ENCODE data around the gene DTX2.
"Not testable (repeated sequence)": the region's sequence is repeated elsewhere in the genome, so short reads cannot be mapped to it uniquely, and the experiment has no call there.

Gene DTX2

DNA sequence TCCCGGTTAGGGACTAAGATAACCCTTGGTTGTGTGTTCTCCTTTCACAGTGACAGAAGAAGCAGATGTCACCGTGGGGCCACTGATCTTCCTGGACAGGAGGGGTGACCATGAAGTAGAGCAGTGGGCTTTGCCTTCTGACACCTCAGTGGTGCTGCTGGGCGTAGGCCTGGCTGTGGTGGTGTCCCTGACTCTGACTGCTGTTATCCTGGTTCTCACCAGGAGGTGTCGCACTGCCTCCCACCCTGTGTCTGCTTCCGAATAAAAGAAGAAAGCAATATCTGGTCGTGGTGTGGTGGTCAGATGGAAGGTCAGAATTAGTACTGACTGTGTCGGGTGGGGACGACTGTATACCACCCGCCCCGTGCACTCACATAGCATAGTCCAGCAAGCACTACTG lies 19.7 kb upstream of the DTX2 start:
- POLR2A ChIA-PET (ENCODE audit: low non-redundant PET); DNase-seq (ENCODE audit: low spot score); H3K27ac ChIP-seq; CTCF ChIA-PET: not testable (repeated sequence)

DNA sequence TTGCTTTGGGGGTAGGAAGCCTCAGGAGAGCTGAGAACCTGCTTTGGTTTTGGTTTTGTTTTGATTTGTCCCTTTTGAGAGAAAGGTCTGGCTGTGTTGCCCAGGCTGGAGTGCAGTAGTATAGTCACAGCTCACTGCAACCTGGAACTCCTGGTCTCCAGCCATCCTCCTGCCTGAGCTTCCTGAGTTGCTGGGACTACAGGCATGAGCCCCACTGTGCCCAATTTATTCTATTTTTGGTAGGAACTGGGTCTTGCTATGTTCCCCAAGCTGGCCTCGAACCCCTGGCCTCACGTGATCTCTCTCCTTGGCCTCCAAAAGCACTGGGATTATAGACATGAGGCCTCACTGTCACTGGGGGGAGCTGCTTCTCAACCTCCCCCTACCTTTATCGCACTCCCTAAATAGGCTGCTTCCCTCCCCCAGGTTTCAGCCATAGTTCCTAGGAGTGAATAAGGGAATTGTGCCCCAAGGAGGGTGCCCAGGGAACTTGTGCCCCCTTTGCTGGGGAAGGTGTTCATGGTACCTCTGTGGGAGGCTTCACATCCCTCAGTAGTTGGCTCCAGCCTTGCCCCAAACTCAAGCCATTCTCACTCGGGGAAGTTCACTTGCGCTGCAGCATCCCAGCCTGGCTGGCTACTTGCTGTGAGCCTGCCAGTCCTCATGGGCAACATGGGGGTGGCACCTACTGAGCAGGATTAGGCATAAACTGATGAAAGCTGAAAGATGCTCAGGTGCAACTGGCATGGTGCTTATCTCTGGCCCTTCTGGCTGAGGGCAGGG lies 18.7 kb upstream of the DTX2 start:
- H3K27ac ChIP-seq = peak overlapping the region; percentile 50
- DNase-seq (ENCODE audit: low spot score); CTCF ChIA-PET; POLR2A ChIA-PET (ENCODE audit: low non-redundant PET): not testable (repeated sequence)

DNA sequence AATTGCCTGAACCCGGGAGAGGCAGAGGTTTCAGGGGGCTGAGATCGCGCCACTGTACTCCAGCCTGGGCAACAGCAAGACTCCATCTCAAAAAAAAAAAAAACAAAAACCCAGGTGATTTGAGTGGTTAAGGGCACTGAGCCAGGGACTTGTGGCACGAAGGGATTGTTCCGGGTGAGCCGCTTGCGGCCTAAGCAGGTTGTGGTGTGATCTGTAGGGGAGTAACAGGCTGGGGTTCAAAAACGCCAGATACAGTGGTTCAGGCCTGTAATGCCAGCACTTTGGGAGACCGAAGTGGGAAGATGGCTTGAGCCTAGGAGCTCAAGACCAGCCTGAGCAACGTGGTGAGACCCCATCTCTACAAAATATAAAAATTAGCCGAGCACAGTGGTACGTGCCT lies 17.7 kb upstream of the DTX2 start:
- H3K27ac ChIP-seq = peak overlapping the region; percentile 80; the same call in 1 of the 2 replicates
- CTCF ChIA-PET; POLR2A ChIA-PET (ENCODE audit: low non-redundant PET); DNase-seq (ENCODE audit: low spot score): not testable (repeated sequence)

DNA sequence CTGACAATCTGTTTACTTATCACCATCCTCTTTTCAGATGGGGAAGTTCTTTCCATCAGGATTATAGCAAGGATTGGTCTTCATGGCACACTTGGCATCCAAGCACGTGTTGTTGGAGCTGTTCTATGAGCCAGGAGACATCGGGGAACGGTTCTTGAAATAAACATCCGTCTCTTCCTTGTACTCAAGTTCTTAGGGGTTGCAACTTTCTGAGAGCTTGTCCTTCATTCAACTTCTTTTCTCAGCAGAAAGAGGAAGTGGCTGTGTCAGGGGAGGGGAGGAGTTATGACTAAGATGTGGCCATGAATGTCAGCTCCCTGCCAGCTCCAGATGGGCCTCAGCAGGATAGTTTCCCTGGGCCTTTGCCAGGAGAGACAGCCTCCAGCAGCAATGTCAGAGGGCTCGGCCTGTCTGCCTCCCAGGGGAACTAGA lies 15.9 kb upstream of the DTX2 start:
- DNase-seq (ENCODE audit: low spot score); CTCF ChIA-PET; POLR2A ChIA-PET (ENCODE audit: low non-redundant PET): not testable (repeated sequence)
- peak overlapping the region; percentile 80 for H3K27ac ChIP-seq

DNA sequence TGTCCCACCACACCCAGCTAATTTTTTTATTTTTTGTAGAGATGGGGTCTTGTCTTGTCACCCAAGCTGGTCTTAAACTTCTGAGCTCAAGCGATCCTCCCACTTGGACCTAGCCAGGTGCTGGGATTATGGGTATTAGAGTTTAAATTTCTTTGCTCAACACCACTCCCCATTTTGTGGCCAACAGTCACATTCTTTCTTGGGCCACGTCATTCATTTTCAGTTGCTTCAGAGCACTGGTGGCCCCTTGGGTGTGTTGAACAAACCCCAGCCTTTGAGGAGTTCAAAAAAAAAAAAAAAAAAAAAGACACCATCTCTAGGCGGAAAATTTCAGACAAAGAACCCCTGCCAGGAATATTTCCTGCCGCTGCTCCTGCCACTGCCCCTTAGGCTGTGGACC lies 4.5 kb upstream of the DTX2 start:
- POLR2A ChIA-PET (ENCODE audit: low non-redundant PET); CTCF ChIA-PET; DNase-seq (ENCODE audit: low spot score); H3K27ac ChIP-seq: not testable (repeated sequence)

DNA sequence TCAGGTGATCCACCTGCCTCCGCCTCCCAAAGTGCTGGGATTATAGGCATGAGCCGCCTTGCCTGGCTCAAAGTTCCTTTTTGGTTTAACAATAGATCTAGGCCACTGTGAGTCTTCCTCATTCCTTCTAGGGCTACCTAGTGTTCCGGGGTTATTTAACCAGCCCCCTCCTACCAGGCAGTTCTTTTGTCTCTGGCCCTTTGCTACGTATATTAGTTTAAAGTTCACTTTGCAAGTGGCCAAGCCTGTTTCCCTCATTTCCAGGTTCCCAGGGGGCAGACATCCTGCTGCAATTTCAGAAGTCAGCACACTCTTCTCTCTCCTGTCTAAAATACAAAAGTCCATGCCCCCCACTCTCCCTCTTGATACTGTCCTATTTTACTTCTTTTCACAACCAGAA lies 3.0 kb upstream of the DTX2 start:
- POLR2A ChIA-PET (ENCODE audit: low non-redundant PET); H3K27ac ChIP-seq; CTCF ChIA-PET; DNase-seq (ENCODE audit: low spot score): not testable (repeated sequence)

DNA sequence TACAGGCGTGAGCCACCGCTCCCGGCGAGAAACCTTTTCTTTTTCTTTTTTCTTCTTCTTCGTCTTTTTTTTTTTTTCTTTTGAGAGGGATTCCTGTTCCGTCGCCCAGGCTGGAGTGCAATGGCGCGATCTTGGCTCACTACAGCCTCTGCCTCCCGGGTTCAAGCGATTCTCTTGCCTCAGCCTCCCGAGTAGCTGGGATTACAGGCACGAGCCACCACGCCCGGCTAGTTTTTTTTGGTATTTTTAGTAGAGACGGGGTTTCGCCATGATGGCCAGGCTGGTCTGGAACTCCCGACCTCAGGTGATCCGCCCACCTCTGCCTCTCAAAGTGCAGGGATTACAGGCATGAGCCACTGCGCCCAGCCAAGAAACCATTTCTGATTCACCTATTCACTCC lies 742 bp upstream of the DTX2 start:
- H3K27ac ChIP-seq; POLR2A ChIA-PET (ENCODE audit: low non-redundant PET); DNase-seq (ENCODE audit: low spot score); CTCF ChIA-PET: not testable (repeated sequence)

DNA sequence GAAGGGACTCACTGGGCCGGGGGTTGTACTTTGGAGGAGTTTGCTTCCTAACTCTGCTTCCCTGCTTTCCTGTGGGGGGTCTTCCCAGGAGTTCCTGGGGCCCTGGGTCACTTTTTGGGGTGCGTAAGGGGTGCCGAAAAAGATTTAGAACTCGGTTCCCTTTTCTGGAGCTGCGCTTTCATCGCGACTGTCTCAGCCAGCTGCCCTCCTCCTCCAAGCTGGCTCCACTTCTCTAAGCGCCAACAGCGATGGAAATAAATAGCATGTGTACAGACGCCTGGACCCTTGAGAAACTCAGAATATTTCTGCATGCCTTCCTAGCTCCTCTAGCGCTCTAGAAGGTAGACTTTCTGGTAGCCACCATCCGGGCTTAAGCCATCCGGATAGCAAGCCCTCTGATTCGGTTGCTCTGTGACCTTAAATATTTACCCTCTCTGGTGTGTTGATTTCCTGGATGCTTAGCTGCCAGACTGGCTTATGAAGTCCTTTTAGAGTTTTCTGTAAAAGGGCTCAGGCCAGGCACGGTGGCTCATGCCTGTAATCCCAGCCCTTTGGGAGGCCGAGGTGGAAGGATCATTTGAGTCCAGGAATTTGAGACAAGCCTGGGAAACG lies 868 bp downstream of the DTX2 start:
- CTCF ChIA-PET; DNase-seq (ENCODE audit: low spot score); H3K27ac ChIP-seq; POLR2A ChIA-PET (ENCODE audit: low non-redundant PET): not testable (repeated sequence)

DNA sequence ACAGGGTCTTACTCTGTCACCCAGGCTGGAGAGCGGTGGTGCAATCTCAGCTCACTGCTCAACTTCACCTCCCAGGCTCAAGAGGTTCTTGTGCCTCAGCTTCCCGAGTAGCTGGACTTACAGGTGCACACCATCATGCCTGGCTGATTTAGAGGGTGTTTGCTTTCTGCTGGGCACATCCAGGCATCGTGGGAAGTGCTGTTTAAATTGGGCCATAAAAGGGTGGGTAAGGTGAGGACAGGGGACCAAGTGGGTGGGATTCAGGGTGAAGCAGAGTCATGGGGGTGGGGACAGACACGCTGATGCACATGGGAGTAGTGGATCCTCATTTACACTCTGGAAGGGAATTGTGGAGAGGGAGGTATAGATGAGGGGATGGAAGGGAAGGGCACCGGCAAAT lies 3.5 kb downstream of the DTX2 start:
- CTCF ChIA-PET; DNase-seq (ENCODE audit: low spot score); POLR2A ChIA-PET (ENCODE audit: low non-redundant PET): not testable (repeated sequence)
- H3K27ac ChIP-seq = peak overlapping the region; percentile 30; the same call in 1 of the 2 replicates

DNA sequence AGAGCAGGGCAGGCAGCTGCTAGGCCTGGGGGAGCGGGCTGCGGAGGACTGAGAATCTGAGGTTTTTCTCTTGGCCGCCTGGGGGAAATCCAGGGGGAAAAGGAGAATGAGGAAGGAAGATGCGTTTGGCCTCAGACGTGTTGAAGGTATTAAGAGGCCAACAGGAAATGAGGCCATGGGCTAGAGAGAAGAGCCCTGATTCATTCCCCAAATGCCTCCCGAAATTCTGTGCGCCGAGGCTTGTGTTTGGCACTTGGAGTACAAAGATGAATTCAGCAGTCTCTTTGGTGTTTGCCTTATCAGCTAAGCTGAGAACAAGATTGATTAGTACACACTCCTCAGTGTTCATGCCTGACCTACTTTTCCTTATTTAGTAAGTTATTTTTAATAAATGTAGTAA lies 4.4 kb downstream of the DTX2 start:
- CTCF ChIA-PET = not testable (repeated sequence)

DNA sequence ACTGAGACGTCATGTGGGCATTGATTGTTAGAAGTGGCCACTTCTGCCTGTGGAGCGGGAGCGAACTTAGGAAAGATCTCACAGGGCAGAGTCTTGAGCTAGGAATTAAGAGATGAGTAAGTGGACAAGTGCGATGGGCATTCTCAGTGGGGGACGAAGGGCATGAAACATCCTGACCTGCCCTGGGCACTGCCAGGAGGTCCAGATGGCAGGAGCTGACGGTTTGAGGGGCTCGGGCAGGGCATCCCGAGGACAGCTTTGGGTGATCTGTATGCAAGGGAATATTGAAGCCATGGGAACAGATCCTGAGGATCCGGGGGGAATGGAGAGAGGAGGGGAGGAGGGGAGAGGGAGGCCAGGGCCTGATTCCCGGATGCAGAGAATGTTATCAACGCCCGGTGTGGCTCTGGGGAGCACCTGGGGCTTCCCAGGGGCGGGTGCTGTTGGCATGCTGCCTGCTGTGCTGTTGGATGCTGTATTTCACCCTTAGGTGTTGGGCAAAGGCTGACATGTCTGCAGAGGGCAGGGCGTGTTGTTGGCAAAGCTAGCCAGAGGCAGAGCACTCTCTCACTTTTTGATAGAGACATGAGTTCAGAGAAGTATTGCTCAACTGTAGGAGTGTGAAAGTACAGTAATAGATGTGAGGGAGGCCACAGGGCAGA lies 6.4 kb downstream of the DTX2 start:
- CTCF ChIA-PET; POLR2A ChIA-PET (ENCODE audit: low non-redundant PET): not testable (repeated sequence)
- peak overlapping the region; percentile 80 for H3K27ac ChIP-seq
- DNase-seq (ENCODE audit: low spot score) = peak; percentile 36

More for the DNA sequence above, 4.4 kb downstream of the DTX2 start:
- POLR2A ChIA-PET (ENCODE audit: low non-redundant PET); H3K27ac ChIP-seq; DNase-seq (ENCODE audit: low spot score): not testable (repeated sequence)

DNA sequence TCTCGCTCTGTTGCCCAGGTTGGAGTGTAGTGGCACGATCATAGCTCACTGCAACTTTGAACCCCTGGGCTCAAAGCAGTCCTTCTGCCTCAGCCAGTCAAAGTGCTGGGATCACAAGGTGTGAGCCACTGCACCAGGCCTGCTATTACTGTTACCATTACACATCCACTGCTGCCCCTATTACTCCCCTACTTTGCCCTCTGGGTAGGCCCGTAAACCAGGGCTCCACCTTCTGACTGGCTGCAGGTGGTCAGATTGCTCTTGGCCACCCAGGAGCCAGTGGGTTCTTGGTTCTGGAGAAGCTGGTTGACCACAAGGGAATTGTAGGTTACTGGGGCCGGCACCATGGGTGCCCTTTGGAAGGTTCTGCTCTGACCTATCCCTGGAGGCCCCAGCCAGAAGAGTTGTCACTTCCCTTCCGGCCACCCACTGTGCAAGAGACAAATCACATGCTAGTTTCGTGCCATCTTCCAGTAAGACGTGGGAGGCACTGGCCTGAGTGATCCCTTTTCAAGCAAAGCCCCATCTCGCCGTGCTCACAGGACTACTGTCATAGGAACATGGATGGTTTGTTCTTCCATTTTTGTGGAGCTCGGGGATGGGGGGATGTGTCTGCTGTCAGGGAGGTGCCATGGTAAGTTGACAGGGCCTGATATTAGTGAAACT lies 10.2 kb downstream of the DTX2 start:
- H3K27ac ChIP-seq; CTCF ChIA-PET; POLR2A ChIA-PET (ENCODE audit: low non-redundant PET); DNase-seq (ENCODE audit: low spot score): not testable (repeated sequence)

DNA sequence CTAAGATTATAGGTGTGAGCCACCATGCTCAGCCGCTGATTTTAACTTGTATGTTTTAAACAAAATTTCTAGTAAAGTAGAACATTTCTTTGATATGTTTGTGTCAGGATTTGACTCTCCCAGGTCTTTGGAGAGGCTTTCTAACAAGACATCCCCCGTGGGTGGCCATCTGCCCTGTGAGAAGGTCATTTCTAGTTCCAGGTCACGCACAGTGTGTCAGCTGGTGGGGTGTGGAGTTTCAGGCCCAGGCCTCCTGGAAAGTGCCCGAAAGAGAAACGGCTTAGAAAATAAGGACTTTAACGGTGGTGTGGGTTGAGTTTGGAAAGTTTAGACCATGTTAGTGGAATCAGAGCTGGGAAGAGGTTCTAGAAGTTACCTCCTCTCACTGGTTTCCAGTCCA lies 11.6 kb downstream of the DTX2 start:
- H3K27ac ChIP-seq; POLR2A ChIA-PET (ENCODE audit: low non-redundant PET); DNase-seq (ENCODE audit: low spot score); CTCF ChIA-PET: not testable (repeated sequence)

DNA sequence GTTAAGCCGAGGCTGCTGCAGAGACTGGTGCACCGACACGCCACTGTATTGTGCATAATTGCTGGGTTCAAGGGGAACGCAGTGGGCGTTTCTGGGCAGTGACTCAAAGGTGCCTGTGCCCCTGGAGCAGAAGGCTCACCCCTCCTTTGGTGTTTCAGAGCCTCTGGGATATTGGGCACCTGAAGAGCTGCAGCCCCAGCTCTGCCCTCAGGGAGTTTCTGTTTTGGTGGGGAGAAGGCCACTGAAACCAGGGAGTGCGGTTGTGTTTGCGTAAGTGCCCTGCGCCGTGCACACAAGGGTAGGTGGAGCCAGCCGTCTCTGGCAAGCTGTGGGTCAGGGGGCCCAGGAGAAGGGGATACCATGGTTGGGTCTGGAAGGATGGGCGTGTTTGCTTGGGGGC lies 14.8 kb downstream of the DTX2 start:
- CTCF ChIA-PET; DNase-seq (ENCODE audit: low spot score); POLR2A ChIA-PET (ENCODE audit: low non-redundant PET): not testable (repeated sequence)
- H3K27ac ChIP-seq = peak overlapping the region; percentile 94

DNA sequence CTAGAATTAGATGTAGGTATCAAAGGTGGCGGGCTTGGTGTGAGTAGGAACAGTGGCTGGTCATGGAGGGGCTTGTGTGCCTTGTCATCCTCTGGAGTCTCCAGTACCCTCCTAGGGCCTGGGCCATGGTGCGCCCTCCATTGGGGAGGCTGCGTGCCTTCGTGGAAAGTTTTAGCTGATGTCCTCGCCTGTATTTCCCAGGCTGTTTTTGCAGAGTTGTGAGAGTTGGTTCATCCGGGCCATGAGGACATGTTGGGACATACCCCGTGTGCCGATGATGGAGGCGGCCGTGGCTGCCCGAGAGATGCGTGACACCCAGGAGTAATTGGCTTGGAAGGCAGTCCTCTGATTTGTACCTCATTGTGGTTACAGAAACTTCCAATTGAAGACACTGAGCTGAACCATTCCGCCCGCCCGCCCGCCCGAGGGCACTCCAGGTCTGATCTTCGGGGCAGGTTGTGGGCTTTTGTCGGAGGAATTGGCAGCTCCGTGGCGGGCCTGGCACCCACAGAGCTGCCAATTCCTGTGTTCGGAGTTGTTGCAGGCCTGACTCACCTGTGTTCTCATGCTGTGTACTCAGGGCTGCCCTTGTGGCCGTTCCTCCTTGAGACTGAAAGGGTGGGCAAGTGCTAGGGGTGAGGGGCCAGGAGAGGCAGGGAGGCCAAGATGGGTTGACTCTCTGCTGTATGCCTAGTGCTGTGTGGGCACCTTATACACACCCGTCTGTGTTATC lies 15.4 kb downstream of the DTX2 start:
- DNase-seq (ENCODE audit: low spot score); POLR2A ChIA-PET (ENCODE audit: low non-redundant PET); CTCF ChIA-PET: not testable (repeated sequence)
- H3K27ac ChIP-seq = peak overlapping the region; percentile 94

DNA sequence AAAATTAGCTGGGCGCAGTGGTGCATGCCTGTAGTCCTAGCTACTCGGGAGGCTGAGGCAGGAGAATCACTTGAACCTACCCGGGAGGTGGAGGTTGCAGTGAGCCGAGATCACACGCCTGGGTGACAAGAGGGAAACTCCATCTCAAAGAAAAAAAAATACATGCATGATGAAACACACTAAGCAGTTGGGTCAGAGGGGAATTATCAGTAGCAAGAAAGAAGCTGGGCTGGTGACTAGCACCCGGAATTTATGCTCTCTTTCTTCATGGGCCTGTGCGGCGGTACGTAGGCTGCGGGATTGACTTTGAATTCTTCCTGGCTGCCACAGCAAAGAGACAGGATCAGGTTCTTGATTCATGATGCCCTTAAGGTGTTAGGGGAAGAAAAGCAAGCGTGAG lies 18.1 kb downstream of the DTX2 start:
- CTCF ChIA-PET; POLR2A ChIA-PET (ENCODE audit: low non-redundant PET); DNase-seq (ENCODE audit: low spot score); H3K27ac ChIP-seq: not testable (repeated sequence)

All from RWPE1 (cell line).